IMR-90 (cell line): ENCODE data around the gene CLEC14A.

Experiments
- BHLHE40 ChIP-seq: fragments of 150-350 bp; IDR thresholded peaks from 2 replicates; pipeline ENCODE4 v1.6.1; 2016; ENCODE audit warnings: mild to moderate bottlenecking, low read depth, low read length
- MXI1 ChIP-seq: IDR thresholded peaks from 2 replicates; pipeline ENCODE4 v1.6.1; 2012; ENCODE audit warnings: low read depth, mild to moderate bottlenecking, low read length, moderate library complexity, borderline replicate concordance
- POLR2A ChIP-seq: IDR thresholded peaks from 2 replicates; pipeline ENCODE4 v1.6.1; 2012; ENCODE audit warnings: mild to moderate bottlenecking, low read depth, low read length
- RCOR1 ChIP-seq: IDR thresholded peaks from 2 replicates; pipeline ENCODE4 v1.6.1; 2012; ENCODE audit warnings: mild to moderate bottlenecking, low read length, improper control_type of control experiment; ENCODE audit not compliant: insufficient replicate concordance
- TF ChIP-seq, protein P1 (sequence below): conservative IDR thresholded peaks from 2 replicates; pipeline ENCODE4 v1.5.1; 2012; ENCODE audit warnings: mild to moderate bottlenecking, low read depth, low read length, improper control_type of control experiment

GRCh38 chr14:38205949-38206665 lies 49.8 kb downstream of the CLEC14A start:
- no peak for TF ChIP-seq BHLHE40
- TF ChIP-seq, protein P1, sequence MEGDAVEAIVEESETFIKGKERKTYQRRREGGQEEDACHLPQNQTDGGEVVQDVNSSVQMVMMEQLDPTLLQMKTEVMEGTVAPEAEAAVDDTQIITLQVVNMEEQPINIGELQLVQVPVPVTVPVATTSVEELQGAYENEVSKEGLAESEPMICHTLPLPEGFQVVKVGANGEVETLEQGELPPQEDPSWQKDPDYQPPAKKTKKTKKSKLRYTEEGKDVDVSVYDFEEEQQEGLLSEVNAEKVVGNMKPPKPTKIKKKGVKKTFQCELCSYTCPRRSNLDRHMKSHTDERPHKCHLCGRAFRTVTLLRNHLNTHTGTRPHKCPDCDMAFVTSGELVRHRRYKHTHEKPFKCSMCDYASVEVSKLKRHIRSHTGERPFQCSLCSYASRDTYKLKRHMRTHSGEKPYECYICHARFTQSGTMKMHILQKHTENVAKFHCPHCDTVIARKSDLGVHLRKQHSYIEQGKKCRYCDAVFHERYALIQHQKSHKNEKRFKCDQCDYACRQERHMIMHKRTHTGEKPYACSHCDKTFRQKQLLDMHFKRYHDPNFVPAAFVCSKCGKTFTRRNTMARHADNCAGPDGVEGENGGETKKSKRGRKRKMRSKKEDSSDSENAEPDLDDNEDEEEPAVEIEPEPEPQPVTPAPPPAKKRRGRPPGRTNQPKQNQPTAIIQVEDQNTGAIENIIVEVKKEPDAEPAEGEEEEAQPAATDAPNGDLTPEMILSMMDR: no peak
- no peak for TF ChIP-seq POLR2A
- TF ChIP-seq MXI1: no peak
- no peak for TF ChIP-seq RCOR1
